OCI-LY1 (cell line): ENCODE results near the gene PLPP1.

Source experiments
- H2AFZ ChIP-seq: fragments of 200-600 bp; sonication (generic), shearing (Covaris generic); 2 replicates; pipeline ENCODE4 v1.6.0; 2014; ENCODE audit warnings: antibody characterized with exemption, mild to moderate bottlenecking, low read length
- H3F3A ChIP-seq: fragments of 200-600 bp; sonication (generic), shearing (Covaris generic); 2 replicates; pipeline ENCODE4 v1.6.0; 2014; ENCODE audit warnings: mild to moderate bottlenecking, antibody characterized with exemption, low read length, moderate library complexity; ENCODE audit not compliant: insufficient read depth
- H3K27ac ChIP-seq: fragments of 200-600 bp; sonication (generic); 2 replicates; pipeline ENCODE4 v1.5.1; 2014; ENCODE audit warnings: low read length, mixed run types, mild to moderate bottlenecking, low read depth; ENCODE audit not compliant: poor library complexity, severe bottlenecking
- H3K27me3 ChIP-seq: fragments of 200-600 bp; sonication (generic); 2 replicates; pipeline ENCODE4 v1.6.0; 2014; ENCODE audit warnings: antibody characterized with exemption, mild to moderate bottlenecking, low read length, moderate library complexity; ENCODE audit not compliant: insufficient read depth
- H3K36me3 ChIP-seq: fragments of 200-600 bp; sonication (generic); 2 replicates; pipeline ENCODE4 v1.6.1; 2014; ENCODE audit warnings: mild to moderate bottlenecking, antibody characterized with exemption, low read length, moderate library complexity, mixed read lengths; ENCODE audit not compliant: insufficient read depth
- H3K4me1 ChIP-seq: fragments of 200-600 bp; sonication (generic); 2 replicates; pipeline ENCODE4 v1.5.1; 2014; ENCODE audit warnings: mild to moderate bottlenecking, low read length, moderate library complexity; ENCODE audit not compliant: insufficient read depth, severe bottlenecking
- H3K4me2 ChIP-seq: fragments of 200-600 bp; sonication (generic), shearing (Covaris generic); 2 replicates; pipeline ENCODE4 v1.6.1; 2014; ENCODE audit warnings: low read length
- H3K4me3 ChIP-seq: fragments of 200-600 bp; sonication (generic); 2 replicates; pipeline ENCODE4 v1.5.1; 2014; ENCODE audit warnings: low read length, low read depth, mild to moderate bottlenecking, mixed read lengths; ENCODE audit not compliant: poor library complexity, severe bottlenecking
- H3K79me2 ChIP-seq: fragments of 200-600 bp; shearing (Covaris generic); 2 replicates; pipeline ENCODE4 v1.6.1; 2016; ENCODE audit warnings: mixed run types, low read length, mixed read lengths; ENCODE audit not compliant: insufficient read depth
- H3K9ac ChIP-seq: fragments of 200-600 bp; sonication (generic), shearing (Covaris generic); 2 replicates; pipeline ENCODE4 v1.6.1; 2014; ENCODE audit warnings: mild to moderate bottlenecking, low read length, mixed read lengths
- H3K9me2 ChIP-seq: fragments of 200-600 bp; sonication (generic), shearing (Covaris generic); 2 replicates; pipeline ENCODE4 v1.6.1; 2014; ENCODE audit warnings: low read depth, mild to moderate bottlenecking, low read length, mixed read lengths
- H3K9me3 ChIP-seq: fragments of 200-600 bp; shearing (Covaris generic); 2 replicates; pipeline ENCODE4 v1.6.1; 2014; ENCODE audit warnings: low read length, mixed read lengths
- H4K20me1 ChIP-seq: fragments of 200-600 bp; sonication (generic), shearing (Covaris generic); 2 replicates; pipeline ENCODE4 v1.6.0; 2016; ENCODE audit warnings: mild to moderate bottlenecking, low read length; ENCODE audit not compliant: insufficient read depth
- CTCF ChIP-seq: fragments of 200-600 bp; sonication (generic), shearing (Covaris generic); IDR thresholded peaks from 2 replicates; pipeline ENCODE4 v1.5.1; 2017; ENCODE audit warnings: mild to moderate bottlenecking, antibody characterized with exemption, low read length, moderate library complexity, mixed read lengths
- EZH2 ChIP-seq: fragments of 200-600 bp; sonication (generic), shearing (Covaris generic); IDR thresholded peaks from 2 replicates; pipeline ENCODE4 v1.8.0; 2017; ENCODE audit warnings: borderline replicate concordance, mixed run types, mild to moderate bottlenecking, antibody characterized with exemption, low read length, moderate library complexity, mixed read lengths

PLPP1 gene

GRCh38 chr5:55576661-55577060 lies 41.9 kb upstream of the PLPP1 start:
- no peaks in the 10 kb centered on the region for H3K27me3 ChIP-seq
- H3K79me2 ChIP-seq, result no peaks in the 10 kb centered on the region
- H3K4me3 ChIP-seq, result no peak overlapping the region
- no peaks in the 10 kb centered on the region for H3K36me3 ChIP-seq
- TF ChIP-seq CTCF, result no peak
- no peak overlapping the region for H2AFZ ChIP-seq
- H3F3A ChIP-seq, result no peaks in the 10 kb centered on the region
- no peaks in the 10 kb centered on the region for H3K9me2 ChIP-seq
- H3K27ac ChIP-seq, result no peak overlapping the region
- H3K9ac ChIP-seq, result no peak overlapping the region
- no peaks in the 10 kb centered on the region for H3K9me3 ChIP-seq
- no peaks in the 10 kb centered on the region for H4K20me1 ChIP-seq
- no peaks in the 10 kb centered on the region for H3K4me1 ChIP-seq
- no peak overlapping the region for H3K4me2 ChIP-seq

GRCh38 chr5:55575815-55576583 lies 41.2 kb upstream of the PLPP1 start:
- H2AFZ ChIP-seq, result no peak overlapping the region
- H3K4me3 ChIP-seq, result no peak overlapping the region
- no peak overlapping the region for H3K4me2 ChIP-seq

GRCh38 chr5:55572600-55572999 lies 37.8 kb upstream of the PLPP1 start:
- Histone ChIP-seq H3K79me2 (no peaks in the 10 kb centered on the region), H4K20me1 (no peaks in the 10 kb centered on the region), H3K36me3 (no peaks in the 10 kb centered on the region), H3K27me3 (no peaks in the 10 kb centered on the region), H3F3A (no peaks in the 10 kb centered on the region), H3K9ac (no peak overlapping the region), H3K4me1 (no peaks in the 10 kb centered on the region), H2AFZ (no peak overlapping the region), H3K4me3 (no peak overlapping the region), H3K4me2 (no peak overlapping the region), H3K27ac (no peak overlapping the region), H3K9me2 (no peaks in the 10 kb centered on the region), H3K9me3 (no peaks in the 10 kb centered on the region)
- TF ChIP-seq EZH2, result no peak
- no peak for TF ChIP-seq CTCF

More at GRCh38 chr5:55575815-55576583, 41.2 kb upstream of the PLPP1 start:
- Histone ChIP-seq H3K79me2 (no peaks in the 10 kb centered on the region), H3K36me3 (no peaks in the 10 kb centered on the region), H3K9me3 (no peaks in the 10 kb centered on the region), H3K27ac (no peak overlapping the region), H4K20me1 (no peaks in the 10 kb centered on the region), H3K9ac (no peak overlapping the region), H3K9me2 (no peaks in the 10 kb centered on the region), H3K4me1 (no peaks in the 10 kb centered on the region), H3K27me3 (no peaks in the 10 kb centered on the region), H3F3A (no peaks in the 10 kb centered on the region)
- TF ChIP-seq CTCF (no peak), EZH2 (no peak)
